ENCODE data around the gene CORO2A.
"Not testable (repeated sequence)": the region's sequence is repeated elsewhere in the genome, so short reads cannot be mapped to it uniquely, and the experiment has no call there.

CORO2A gene

DNA sequence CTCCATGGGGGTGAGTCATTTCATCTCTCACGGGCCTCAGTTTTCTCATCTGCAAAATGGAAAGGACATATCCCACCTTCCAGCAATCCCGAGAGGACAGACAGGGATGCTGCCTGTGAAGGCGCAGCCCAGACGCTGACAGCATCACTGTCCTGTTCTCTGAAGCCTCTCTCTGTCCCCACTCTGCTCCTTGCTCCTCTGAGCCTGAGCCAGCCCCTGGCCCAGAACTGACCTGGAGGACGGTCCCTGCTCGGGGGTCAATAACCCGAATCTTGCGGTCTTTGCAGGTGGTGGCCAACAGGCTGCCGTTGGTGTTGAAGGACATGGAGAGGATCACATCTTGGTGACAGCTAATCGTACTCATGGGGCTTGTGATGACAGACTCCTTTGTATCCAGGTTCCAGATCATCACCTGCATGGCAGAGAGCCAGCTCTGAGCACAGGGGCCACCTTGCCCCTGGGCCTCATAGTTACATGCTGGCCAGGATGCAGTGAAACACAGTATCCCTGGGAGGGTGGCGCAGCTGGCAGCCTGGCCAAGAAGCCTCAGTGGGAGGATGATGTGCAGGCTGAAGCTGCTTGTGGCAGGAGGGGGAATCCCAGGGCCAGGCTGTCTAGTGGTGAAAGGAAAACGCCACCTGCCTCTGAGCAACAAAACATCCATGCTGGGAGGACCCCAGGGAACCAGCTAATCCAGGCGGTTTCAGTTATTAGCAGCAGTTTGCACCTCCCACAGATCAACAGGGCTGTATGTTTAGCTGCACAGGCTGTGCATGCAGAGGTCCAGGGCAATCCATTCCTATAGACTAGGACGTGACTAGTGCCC lies 59.4 kb downstream of the CORO2A start:
- no peak for DNase-seq (ENCODE audit: low read depth)
- TF ChIP-seq, protein P1, sequence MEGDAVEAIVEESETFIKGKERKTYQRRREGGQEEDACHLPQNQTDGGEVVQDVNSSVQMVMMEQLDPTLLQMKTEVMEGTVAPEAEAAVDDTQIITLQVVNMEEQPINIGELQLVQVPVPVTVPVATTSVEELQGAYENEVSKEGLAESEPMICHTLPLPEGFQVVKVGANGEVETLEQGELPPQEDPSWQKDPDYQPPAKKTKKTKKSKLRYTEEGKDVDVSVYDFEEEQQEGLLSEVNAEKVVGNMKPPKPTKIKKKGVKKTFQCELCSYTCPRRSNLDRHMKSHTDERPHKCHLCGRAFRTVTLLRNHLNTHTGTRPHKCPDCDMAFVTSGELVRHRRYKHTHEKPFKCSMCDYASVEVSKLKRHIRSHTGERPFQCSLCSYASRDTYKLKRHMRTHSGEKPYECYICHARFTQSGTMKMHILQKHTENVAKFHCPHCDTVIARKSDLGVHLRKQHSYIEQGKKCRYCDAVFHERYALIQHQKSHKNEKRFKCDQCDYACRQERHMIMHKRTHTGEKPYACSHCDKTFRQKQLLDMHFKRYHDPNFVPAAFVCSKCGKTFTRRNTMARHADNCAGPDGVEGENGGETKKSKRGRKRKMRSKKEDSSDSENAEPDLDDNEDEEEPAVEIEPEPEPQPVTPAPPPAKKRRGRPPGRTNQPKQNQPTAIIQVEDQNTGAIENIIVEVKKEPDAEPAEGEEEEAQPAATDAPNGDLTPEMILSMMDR (IDR thresholded peaks at IDR 0.05; ENCODE audit: insufficient read depth, low read depth, low read length, missing control alignments), result no peak
- H3K4me3 ChIP-seq (ENCODE audit: low read length), result no peak overlapping the region

DNA sequence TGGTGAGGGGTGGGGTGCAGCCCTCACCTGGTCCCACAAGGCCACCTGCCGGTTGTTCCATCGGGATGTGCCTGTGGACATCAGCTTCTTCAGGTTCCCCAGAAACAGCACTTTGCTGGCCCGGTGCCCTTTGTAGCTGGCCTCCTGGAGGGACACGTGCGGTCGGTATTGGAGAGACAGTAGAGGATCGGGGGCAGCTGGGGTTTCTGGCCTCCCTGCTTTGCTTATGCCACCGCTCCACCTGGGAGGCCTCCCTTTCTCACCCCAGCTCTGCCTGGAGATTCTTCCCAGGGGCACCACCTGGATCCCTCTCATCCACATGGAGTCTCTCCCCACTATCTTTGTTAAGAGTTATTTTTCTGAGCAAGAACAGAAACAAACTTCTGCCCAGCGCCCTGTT lies 60.3 kb downstream of the CORO2A start:
- DNase-seq (ENCODE audit: low read depth), result no peak
- H3K4me3 ChIP-seq (ENCODE audit: low read length), result no peak overlapping the region
- TF ChIP-seq, protein P1 (IDR thresholded peaks at IDR 0.05; ENCODE audit: insufficient read depth, low read depth, low read length, missing control alignments), result no peak

DNA sequence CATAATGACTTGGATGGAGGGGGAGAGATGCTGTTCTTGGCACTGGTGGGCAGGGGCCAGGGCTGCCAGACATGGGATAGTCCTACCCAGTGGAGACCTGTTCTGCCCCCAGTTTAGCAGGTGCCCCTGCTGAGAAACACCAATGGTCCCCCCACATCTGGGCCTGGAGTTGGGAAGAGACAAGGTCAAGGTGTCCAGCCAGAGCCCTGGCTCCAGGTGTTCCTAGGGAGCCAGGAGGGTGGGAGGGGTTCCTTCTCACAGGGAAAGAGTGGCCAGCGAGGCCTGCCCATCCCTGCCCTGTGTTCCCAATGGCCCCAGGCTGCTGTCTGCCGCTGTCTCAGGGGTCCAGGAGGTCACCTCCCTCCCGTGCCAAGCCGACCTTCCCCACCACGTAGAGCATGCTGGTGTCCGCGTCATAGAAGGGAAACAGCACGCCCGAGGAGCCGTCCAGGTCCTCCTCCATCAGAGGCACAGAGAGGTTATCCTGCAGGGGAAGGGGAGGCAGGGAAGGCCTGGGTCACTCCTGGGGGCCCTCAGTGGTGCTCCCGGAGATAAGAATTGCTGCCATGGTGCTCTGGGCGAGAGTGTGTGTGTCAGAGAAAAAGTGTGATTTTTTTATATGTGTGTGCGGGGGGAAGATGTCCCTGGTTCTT lies 61.7 kb downstream of the CORO2A start:
- no peak overlapping the region for H3K4me3 ChIP-seq (ENCODE audit: low read length)
- TF ChIP-seq, protein P1 (IDR thresholded peaks at IDR 0.05; ENCODE audit: insufficient read depth, low read depth, low read length, missing control alignments), result no peak

DNA sequence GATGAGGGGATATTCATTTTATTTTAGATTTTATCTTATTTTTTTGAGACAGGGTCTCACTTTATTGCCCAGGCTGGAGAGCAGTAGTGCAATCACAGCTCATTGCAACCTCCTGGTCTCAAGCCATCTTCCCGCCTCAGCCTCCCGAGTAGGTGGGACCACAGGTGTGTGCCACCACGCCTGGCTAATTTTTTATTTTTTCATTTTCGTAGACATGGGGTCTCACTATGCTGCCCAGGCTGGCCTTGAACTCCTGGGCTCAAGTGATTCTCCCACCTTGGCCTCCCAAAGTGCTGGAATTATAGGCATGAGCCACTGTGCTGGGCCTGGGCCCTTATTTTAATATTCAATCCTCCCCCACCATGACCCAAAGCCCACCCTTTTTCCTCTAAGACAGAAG lies 62.4 kb downstream of the CORO2A start:
- not testable (repeated sequence) for DNase-seq (ENCODE audit: low read depth); H3K4me3 ChIP-seq (ENCODE audit: low read length)

More for the DNA sequence above, 61.7 kb downstream of the CORO2A start:
- DNase-seq (ENCODE audit: low read depth), result no peak

DNA sequence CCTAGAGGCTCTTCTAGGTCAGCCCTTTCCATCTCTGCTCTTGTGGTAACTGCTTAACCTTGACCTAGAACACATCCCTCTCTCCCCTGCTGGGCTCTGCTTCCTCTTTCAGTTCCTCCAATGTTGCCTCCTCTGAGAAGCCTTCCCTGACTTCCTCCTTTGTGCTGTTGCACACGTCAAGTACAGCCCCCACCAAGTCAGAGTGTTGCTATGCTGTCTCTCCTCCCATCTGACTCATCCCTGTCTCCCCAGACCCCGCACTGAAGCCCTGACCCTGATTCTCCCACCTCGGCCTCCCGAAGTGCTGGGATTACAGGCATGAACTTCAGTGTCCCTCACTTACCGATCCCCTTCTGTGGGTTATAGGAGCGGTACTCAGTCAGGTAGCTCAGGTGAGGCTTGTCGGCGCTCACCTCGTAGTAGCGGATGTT lies 63.0 kb downstream of the CORO2A start:
- TF ChIP-seq, protein P1 (IDR thresholded peaks at IDR 0.05; ENCODE audit: insufficient read depth, low read depth, low read length, missing control alignments), result no peak
- no peak overlapping the region for H3K4me3 ChIP-seq (ENCODE audit: low read length)
- DNase-seq (ENCODE audit: low read depth), result no peak

DNA sequence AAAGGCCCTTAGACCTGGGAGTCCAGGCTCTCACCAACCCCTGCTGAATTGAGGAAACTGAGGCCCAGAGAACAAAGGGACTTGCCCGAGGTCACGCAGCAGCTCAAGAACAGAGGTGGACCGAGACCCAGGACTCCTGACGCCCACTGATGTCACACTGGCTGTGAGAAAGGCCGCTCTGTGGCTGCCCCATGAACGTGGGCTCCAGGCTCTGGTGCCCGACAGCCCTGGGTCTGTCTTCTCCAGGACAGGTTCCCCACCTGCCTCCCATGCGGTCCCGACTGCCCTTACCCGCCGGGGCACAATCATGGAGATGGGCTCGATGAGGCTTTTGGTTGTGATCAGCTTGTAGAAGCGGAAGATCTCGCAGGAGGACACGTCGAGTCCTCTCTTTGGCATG lies 64.1 kb downstream of the CORO2A start:
- TF ChIP-seq, protein P1 (IDR thresholded peaks at IDR 0.05; ENCODE audit: insufficient read depth, low read depth, low read length, missing control alignments), result no peak
- DNase-seq (ENCODE audit: low read depth), result no peak
- H3K4me3 ChIP-seq (ENCODE audit: low read length), result no peak overlapping the region

DNA sequence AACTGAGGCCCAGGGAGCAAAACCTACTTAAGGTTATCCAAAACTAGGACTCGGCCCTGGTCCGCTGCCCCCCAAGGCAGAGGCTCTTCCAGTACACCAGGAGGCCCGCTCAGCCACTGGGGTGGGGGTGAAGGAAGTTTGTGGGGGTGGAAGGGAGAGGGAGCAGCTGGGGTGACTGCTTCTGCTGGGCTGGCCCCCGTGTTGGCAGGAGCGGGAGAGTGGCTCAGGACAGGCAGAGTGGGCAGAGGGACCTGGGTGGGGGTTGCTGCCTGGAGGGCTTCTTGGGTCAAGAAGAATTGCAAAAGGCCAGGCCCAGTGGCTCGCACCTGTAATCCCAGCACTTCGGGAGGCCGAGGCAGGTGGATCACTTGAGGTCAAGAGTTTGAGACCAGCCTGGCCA lies 65.2 kb downstream of the CORO2A start:
- no peak overlapping the region for H3K4me3 ChIP-seq (ENCODE audit: low read length)
- TF ChIP-seq, protein P1 (IDR thresholded peaks at IDR 0.05; ENCODE audit: insufficient read depth, low read depth, low read length, missing control alignments), result no peak
- DNase-seq (ENCODE audit: low read depth), result no peak
